MM.1S (cell line): ENCODE results near the gene WNT4.

Experiments
- EZH2 ChIP-seq: fragments of 300-600 bp; sonication (generic); optimal IDR thresholded peaks from 2 replicates; pipeline ENCODE3; 2017; ENCODE audit warnings: low read depth, mild to moderate bottlenecking, antibody characterized with exemption, low read length, mixed read lengths
- EZH2phosphoT487 ChIP-seq: fragments of 300-600 bp; sonication (generic); IDR thresholded peaks from 2 replicates; pipeline ENCODE4 v1.6.1; 2018; ENCODE audit warnings: antibody characterized with exemption, low read length
- TF ChIP-seq, protein P1 (sequence below): fragments of 300-600 bp; sonication (generic); IDR thresholded peaks from 2 replicates; pipeline ENCODE4 v1.5.1; 2016; ENCODE audit warnings: antibody characterized with exemption, low read length, mixed read lengths

- TF ChIP-seq, protein P1, sequence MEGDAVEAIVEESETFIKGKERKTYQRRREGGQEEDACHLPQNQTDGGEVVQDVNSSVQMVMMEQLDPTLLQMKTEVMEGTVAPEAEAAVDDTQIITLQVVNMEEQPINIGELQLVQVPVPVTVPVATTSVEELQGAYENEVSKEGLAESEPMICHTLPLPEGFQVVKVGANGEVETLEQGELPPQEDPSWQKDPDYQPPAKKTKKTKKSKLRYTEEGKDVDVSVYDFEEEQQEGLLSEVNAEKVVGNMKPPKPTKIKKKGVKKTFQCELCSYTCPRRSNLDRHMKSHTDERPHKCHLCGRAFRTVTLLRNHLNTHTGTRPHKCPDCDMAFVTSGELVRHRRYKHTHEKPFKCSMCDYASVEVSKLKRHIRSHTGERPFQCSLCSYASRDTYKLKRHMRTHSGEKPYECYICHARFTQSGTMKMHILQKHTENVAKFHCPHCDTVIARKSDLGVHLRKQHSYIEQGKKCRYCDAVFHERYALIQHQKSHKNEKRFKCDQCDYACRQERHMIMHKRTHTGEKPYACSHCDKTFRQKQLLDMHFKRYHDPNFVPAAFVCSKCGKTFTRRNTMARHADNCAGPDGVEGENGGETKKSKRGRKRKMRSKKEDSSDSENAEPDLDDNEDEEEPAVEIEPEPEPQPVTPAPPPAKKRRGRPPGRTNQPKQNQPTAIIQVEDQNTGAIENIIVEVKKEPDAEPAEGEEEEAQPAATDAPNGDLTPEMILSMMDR: no peak
- no peak for TF ChIP-seq EZH2phosphoT487
- TF ChIP-seq EZH2: no peak
These were observed 44.1 kb downstream of the WNT4 start for GRCh38 chr1:22098752-22099151.
